Measurements from ENCODE around the gene MUC5B. TPM values are rescaled to one million over a fixed set of nuclear protein-coding genes. Genes with fewer than 3 reads are reported as not detected.

Gene MUC5B
- polyA plus RNA-seq, 3 donors: 0.13 to 0.37 TPM; not detected in 1

DNA sequence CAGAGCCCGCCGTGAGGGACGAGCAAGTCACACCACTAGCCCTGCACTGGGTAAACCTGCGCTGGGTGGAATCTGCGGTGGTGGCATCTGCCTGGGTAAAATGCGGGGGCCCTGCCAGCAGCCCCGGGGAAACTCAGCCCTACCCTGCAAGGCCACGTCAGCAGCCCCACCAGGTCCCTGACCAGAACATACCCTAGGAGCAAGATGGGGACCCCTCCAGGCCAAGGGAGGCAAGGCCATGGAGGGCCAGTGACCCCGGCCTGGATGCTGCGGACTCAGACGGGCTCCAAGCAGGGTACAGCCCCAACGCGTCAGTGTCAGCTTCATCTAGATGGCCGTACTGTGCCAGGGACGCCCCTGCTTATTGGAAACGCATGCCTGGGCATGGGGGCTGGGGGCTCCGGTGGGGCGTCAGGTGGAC, 60.2 kb downstream of the MUC5B start:
- 91 to 95% (median 95%) methylated on average over 18 of the region's 18 CpGs for WGBS, 3 donors

GRCh38 chr11:1283906-1284305, 61.0 kb downstream of the MUC5B start:
- H3K27ac ChIP-seq (ENCODE audit: low read depth, low read length): no peak overlapping the region
- 73 to 91% (median 88%) methylated on average over 8 of the region's 8 CpGs for WGBS, 3 donors

More for the DNA sequence above, 60.2 kb downstream of the MUC5B start:
- no peak overlapping the region for H3K27ac ChIP-seq (ENCODE audit: low read depth, low read length)

GRCh38 chr11:1285316-1285744, 62.5 kb downstream of the MUC5B start:
- H3K27ac ChIP-seq (ENCODE audit: low read depth, low read length): no peak overlapping the region
- 95 to 96% (median 96%) methylated on average over 23 of the region's 23 CpGs for WGBS, 3 donors

GRCh38 chr11:1285876-1286275, 63.0 kb downstream of the MUC5B start:
- 84 to 95% (median 92%) methylated on average over 17 of the region's 17 CpGs for WGBS, 3 donors
- H3K27ac ChIP-seq (ENCODE audit: low read depth, low read length): no peak overlapping the region

GRCh38 chr11:1287928-1288327, 65.1 kb downstream of the MUC5B start:
- H3K27ac ChIP-seq (ENCODE audit: low read depth, low read length): no peak overlapping the region
- 94 to 99% (median 98%) methylated on average over 9 of the region's 9 CpGs for WGBS, 3 donors

GRCh38 chr11:1288426-1289151, 65.7 kb downstream of the MUC5B start:
- H3K27ac ChIP-seq (ENCODE audit: low read depth, low read length): no peak overlapping the region
- 94 to 95% (median 94%) methylated on average over 30 of the region's 30 CpGs for WGBS, 3 donors

DNA sequence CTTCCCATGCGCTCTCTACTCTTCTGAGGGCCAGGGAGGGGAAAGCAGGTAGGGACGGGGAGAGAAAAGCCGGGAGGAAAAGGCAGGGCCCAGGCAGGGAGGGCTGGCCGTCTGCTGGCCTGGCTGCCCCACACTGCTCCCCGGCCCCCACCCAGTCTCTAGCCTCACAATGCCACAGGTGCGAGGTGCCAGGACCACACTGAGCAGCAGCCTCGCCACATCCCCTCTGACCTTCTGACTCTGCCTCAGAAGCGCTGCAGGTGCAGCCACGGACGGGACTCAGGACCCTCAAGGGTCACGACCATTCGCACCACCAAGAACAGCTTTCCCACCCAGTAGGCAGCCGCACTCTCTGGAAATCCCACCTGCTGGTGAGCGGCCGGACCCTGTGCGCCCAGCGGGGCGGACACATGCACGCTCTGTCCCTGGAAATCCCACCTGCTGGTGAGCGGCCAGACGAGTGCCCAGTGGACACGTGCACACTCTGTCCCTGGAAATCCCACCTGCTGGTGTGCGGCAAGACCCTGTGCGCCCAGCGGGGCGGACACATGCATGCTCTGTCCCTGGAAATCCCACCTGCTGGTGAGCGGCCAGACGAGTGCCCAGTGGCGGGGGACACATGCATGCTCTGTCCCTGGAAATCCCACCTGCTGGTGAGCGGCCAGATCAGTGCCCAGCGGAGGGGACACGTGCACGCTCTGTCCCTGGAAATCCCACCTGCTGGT, 66.5 kb downstream of the MUC5B start:
- no peak overlapping the region for H3K27ac ChIP-seq (ENCODE audit: low read depth, low read length)
- 93 to 96% (median 95%) methylated on average over 33 of the region's 33 CpGs for WGBS, 3 donors

GRCh38 chr11:1290052-1291040, 67.5 kb downstream of the MUC5B start:
- 87 to 94% (median 93%) methylated on average over 43 of the region's 43 CpGs for WGBS, 3 donors

DNA sequence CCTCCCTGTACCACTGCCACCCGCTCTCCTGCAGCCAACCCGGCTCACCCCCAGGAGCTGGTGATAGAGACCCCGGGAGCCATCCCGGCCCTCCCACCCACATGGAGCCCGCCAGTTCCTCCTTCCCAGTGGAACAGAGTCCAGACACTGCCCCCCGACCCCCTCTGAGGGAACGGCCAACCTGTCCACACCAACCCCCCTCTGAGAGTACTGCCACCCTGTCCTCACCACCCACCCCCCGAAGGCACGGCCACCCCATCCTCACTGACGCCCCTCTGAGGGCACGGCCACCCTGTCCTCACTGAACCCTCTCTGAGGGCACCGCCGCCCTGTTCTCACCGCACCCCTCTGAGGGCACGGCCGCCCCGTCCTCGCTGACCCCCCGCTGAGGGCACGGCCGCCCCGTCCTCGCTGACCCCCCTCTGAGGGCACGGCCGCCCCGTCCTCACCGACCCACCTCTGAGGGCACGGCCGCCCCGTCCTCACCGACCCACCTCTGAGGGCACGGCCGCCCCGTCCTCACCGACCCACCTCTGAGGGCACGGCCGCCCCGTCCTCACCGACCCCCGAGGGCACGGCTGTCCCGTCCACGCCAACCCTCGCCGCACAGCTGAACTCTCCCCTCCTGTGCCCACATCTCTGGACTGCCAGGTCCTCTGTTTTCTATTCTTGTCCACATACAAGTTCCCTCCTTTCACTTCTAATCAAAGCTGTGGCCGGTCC, 68.6 kb downstream of the MUC5B start:
- WGBS, 3 donors: 92 to 97% (median 94%) methylated on average over 26 to 46 of the region's 46 CpGs
- no peak overlapping the region for H3K27ac ChIP-seq (ENCODE audit: low read depth, low read length)

More at GRCh38 chr11:1290052-1291040, 67.5 kb downstream of the MUC5B start:
- H3K27ac ChIP-seq (ENCODE audit: low read depth, low read length): no peak overlapping the region

- 89 to 92% (median 90%) methylated on average over 10 of the region's 10 CpGs for WGBS, 3 donors
- H3K27ac ChIP-seq (ENCODE audit: low read depth, low read length): no peak overlapping the region
Measured at GRCh38 chr11:1292018-1292643, 69.3 kb downstream of the MUC5B start.

GRCh38 chr11:1292644-1293618, 70.1 kb downstream of the MUC5B start:
- H3K27ac ChIP-seq (ENCODE audit: low read depth, low read length): no peak overlapping the region

DNA sequence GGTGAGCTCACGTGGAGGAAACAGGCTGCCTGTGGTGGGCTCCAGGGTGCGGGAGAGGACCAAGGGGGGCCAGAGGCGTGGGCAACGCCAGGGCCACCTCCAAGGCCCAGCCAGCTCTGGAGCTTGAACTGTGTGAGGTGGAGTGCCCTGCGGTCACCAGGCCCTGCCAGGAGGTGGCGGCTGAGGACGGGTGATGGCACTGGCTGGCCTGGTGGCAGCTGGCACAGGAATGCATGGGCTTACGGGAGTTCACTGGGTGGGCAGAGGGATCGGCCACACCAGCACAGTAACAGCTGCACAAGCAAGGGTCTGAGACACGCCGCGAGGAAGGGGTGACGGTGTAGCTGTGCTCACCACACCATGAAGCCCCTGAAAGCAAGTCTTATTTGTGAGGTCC, 70.8 kb downstream of the MUC5B start:
- WGBS, 3 donors: 71 to 93% (median 90%) methylated on average over 13 of the region's 13 CpGs
- H3K27ac ChIP-seq (ENCODE audit: low read depth, low read length): no peak overlapping the region

More at GRCh38 chr11:1292644-1293618, 70.1 kb downstream of the MUC5B start:
- 84 to 89% (median 87%) methylated on average over 43 of the region's 43 CpGs for WGBS, 3 donors

DNA sequence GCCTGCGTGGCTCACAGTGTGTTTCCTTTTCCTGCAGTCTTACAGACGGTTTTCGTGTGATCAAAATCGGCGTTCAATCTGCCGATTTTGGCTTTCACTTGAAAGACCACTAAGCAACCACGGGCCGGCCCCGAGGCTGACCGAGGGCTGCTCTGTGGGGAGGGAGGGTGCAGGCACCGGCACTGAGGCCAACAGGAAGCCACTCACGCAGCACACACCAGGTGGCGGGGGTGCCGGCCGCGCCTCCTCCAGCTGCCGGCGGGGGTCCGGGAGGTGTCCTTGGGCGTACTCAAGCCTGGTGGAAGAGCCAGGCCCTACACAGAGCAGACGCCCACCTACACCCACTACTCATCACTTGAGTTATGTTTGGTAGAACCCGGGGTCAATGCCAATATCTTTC, 72.2 kb downstream of the MUC5B start:
- H3K27ac ChIP-seq (ENCODE audit: low read depth, low read length): no peak overlapping the region
- WGBS, 3 donors: 85 to 90% (median 90%) methylated on average over 22 of the region's 22 CpGs

- 93 to 97% (median 96%) methylated on average over 20 to 23 of the region's 23 CpGs for WGBS, 3 donors
- no peak overlapping the region for H3K27ac ChIP-seq (ENCODE audit: low read depth, low read length)
Measured at GRCh38 chr11:1295591-1295990, 72.7 kb downstream of the MUC5B start.

DNA sequence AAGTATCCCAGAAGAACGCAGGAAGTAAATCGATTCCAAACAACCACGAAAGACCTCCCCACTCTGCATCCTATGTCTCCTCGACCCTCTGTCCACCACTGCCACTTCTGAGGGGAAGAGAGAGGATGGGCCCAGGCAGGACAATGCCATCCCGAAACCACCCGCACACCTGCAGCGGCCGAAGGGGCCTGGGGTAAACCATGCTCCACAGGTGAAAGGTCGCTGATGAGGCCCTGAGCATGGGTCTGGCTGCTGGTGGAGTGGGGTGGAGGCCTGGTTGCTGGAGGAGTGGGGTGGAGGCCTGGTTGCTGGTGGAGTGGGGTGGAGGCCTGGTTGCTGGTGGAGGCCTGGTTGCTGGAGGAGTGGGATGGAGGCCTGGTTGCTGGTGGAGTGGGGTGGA, 73.4 kb downstream of the MUC5B start:
- 85 to 96% (median 93%) methylated on average over 9 of the region's 9 CpGs for WGBS, 3 donors
- no peak overlapping the region for H3K27ac ChIP-seq (ENCODE audit: low read depth, low read length)

- 77 to 97% (median 93%) methylated on average over 25 of the region's 25 CpGs for WGBS, 3 donors
- no peak overlapping the region for H3K27ac ChIP-seq (ENCODE audit: low read depth, low read length)
Measured at GRCh38 chr11:1297011-1297575, 74.2 kb downstream of the MUC5B start.
